ENCODE data around the gene TOP3B.
"Not testable (repeated sequence)": the region's sequence is repeated elsewhere in the genome, so short reads cannot be mapped to it uniquely, and the experiment has no call there.

Gene TOP3B

GRCh38 chr22:21916309-21916918 lies 66.2 kb downstream of the TOP3B start:
- CTCF ChIA-PET: interaction anchor here (1.2 to 2.6 kb wide), 6 partner anchors 9 to 36 kb away, joined by 3 to 11 read pairs (median 5); partner anchors contain the start of gene PPM1F
- POLR2A ChIA-PET: no interaction called here
- no peak for DNase-seq (ENCODE audit: extremely low spot score)
- TF ChIP-seq CTCF (IDR thresholded peaks at IDR 0.05; ENCODE audit: control extremely low read depth, extremely low read depth, low read depth, missing control alignments): no peak

- no peak for TF ChIP-seq CTCF (IDR thresholded peaks at IDR 0.05; ENCODE audit: control extremely low read depth, extremely low read depth, low read depth, missing control alignments)
- DNase-seq (ENCODE audit: extremely low spot score): no peak
- CTCF ChIA-PET: interaction anchor here (1.2 to 2.6 kb wide), 6 partner anchors 12 to 56 kb away, joined by 3 to 11 read pairs (median 4); partner anchors contain the start of gene PPM1F
- POLR2A ChIA-PET: no interaction called here
Observed at GRCh38 chr22:21915624-21916308, 66.8 kb downstream of the TOP3B start.

- ChIA-PET POLR2A (interaction anchor here (0.6 kb wide), 1 partner anchor 13 kb away, joined by 3 read pairs; no protein-coding TSS in a partner anchor), CTCF (interaction anchor here (1.6 to 2.6 kb wide), 3 partner anchors 24 to 58 kb away, joined by 4 to 11 read pairs (median 4); no protein-coding TSS in a partner anchor)
- DNase-seq (ENCODE audit: extremely low spot score): not testable (repeated sequence)
Observed at GRCh38 chr22:21914033-21914642, 68.4 kb downstream of the TOP3B start.

GRCh38 chr22:21910367-21910766 lies 72.2 kb downstream of the TOP3B start:
- DNase-seq (ENCODE audit: extremely low spot score); POLR2A ChIA-PET: not testable (repeated sequence)
- CTCF ChIA-PET: interaction anchor here (1.7 kb wide), 1 partner anchor 10 kb away, joined by 3 read pairs; no protein-coding TSS in a partner anchor

- CTCF ChIA-PET: no interaction called here
Observed at GRCh38 chr22:21909871-21910270, 72.7 kb downstream of the TOP3B start.

GRCh38 chr22:21907638-21908522 lies 74.7 kb downstream of the TOP3B start:
- DNase-seq (ENCODE audit: extremely low spot score): no peak
- ChIA-PET POLR2A (no interaction called here), CTCF (interaction anchor here (1.4 to 1.6 kb wide), 2 partner anchors 9 to 30 kb away, joined by 5 read pairs; no protein-coding TSS in a partner anchor)
- TF ChIP-seq CTCF (IDR thresholded peaks at IDR 0.05; ENCODE audit: control extremely low read depth, extremely low read depth, low read depth, missing control alignments): no peak

More at GRCh38 chr22:21909871-21910270, 72.7 kb downstream of the TOP3B start:
- POLR2A ChIA-PET: no interaction called here
- no peak for TF ChIP-seq CTCF (IDR thresholded peaks at IDR 0.05; ENCODE audit: control extremely low read depth, extremely low read depth, low read depth, missing control alignments)
- DNase-seq (ENCODE audit: extremely low spot score): no peak

Measured in GM10248 (cell line).